ENCODE measurements around the gene ENTPD2. TPM values are rescaled to one million over a fixed set of nuclear protein-coding genes. Genes with fewer than 3 reads are reported as not detected.
A peak's percentile ranks its signal among the peaks of the same experiment; 100 is the strongest.
"Not testable (repeated sequence)": the region's sequence is repeated elsewhere in the genome, so short reads cannot be mapped to it uniquely, and the experiment has no call there.

Gene ENTPD2
- total RNA-seq, 1 experiment from 2014 or later = 4.0 TPM

GRCh38 chr9:137004285-137004684 is 49.6 kb downstream of the ENTPD2 start:
- TF ChIP-seq CTCF (conservative IDR thresholded peaks at IDR 0.05) = peak; percentile 67
- not testable (repeated sequence) for H4K20me1 ChIP-seq (ENCODE audit: control insufficient read depth, insufficient read depth, insufficient read length); H4K5ac ChIP-seq (ENCODE audit: insufficient read length, low read depth, low read length); H4K91ac ChIP-seq (ENCODE audit: insufficient read length, low read depth, low read length); H3K23ac ChIP-seq (ENCODE audit: insufficient read length, low read depth, low read length); H3K27ac ChIP-seq (ENCODE audit: insufficient read length, low read depth, low read length); H3K9ac ChIP-seq (ENCODE audit: extremely low read depth, insufficient read length, low read length); H3K9me3 ChIP-seq (ENCODE audit: control insufficient read depth, low read depth, low read length); H3K79me2 ChIP-seq (ENCODE audit: insufficient read depth, low read length); H3K23me2 ChIP-seq (ENCODE audit: insufficient read length, low read depth, low read length, poor library complexity, severe bottlenecking); H3K4ac ChIP-seq (ENCODE audit: low read depth, low read length); H2BK15ac ChIP-seq (ENCODE audit: low read depth, low read length); H3K36me3 Mint-ChIP-seq (ENCODE audit: insufficient read depth in 1 of 3, low read depth in 3 of 3); H3K27me3 ChIP-seq (ENCODE audit: insufficient read depth, low read length); H3K56ac ChIP-seq (ENCODE audit: insufficient read length, low read depth, low read length); H3T11ph ChIP-seq (ENCODE audit: low read length); H3K4me2 ChIP-seq (ENCODE audit: insufficient read depth, insufficient read length, low read length); H2BK20ac ChIP-seq (ENCODE audit: low read depth, low read length, poor library complexity, severe bottlenecking); DNase-seq; H3K79me1 ChIP-seq (ENCODE audit: insufficient read depth, low read depth, low read length, poor library complexity, severe bottlenecking); H3K14ac ChIP-seq (ENCODE audit: insufficient read depth, low read length); H4K8ac ChIP-seq (replicated peaks; ENCODE audit: insufficient read length, low read depth, low read length); H2AFZ ChIP-seq (ENCODE audit: low read length); H3K4me1 Mint-ChIP-seq; H3K4me1 ChIP-seq (ENCODE audit: insufficient read depth, low read length); H2AK5ac ChIP-seq (ENCODE audit: insufficient read length, low read length); H3K18ac ChIP-seq (ENCODE audit: insufficient read length, low read depth, low read length); H2BK12ac ChIP-seq (ENCODE audit: insufficient read length, low read depth, low read length); H2BK120ac ChIP-seq (ENCODE audit: low read depth, low read length, poor library complexity, severe bottlenecking); H3K27ac Mint-ChIP-seq; H3K4me3 Mint-ChIP-seq; H2BK5ac ChIP-seq (ENCODE audit: insufficient read length, low read length)
- no CpG with 5 or more reads among the region's 17 CpGs for WGBS (ENCODE audit: extremely low coverage, insufficient read length, low lambda C conversion rate)
- Mint-ChIP-seq H3K9me3 (peaks cover 16 to 19% of the 10 kb centered on the region in 2 experiments), H3K27me3 (ENCODE audit: low read depth) (peaks cover 11% of the 10 kb centered on the region)

Data from H9 (cell line).